Measurements from ENCODE around the gene NMB. TPM values are rescaled to one million over a fixed set of nuclear protein-coding genes. Genes with fewer than 3 reads are reported as not detected.

NMB gene
- total and polyA plus RNA-seq, 7 donors: 0.69 to 8.9 (median 7.9) TPM

DNA sequence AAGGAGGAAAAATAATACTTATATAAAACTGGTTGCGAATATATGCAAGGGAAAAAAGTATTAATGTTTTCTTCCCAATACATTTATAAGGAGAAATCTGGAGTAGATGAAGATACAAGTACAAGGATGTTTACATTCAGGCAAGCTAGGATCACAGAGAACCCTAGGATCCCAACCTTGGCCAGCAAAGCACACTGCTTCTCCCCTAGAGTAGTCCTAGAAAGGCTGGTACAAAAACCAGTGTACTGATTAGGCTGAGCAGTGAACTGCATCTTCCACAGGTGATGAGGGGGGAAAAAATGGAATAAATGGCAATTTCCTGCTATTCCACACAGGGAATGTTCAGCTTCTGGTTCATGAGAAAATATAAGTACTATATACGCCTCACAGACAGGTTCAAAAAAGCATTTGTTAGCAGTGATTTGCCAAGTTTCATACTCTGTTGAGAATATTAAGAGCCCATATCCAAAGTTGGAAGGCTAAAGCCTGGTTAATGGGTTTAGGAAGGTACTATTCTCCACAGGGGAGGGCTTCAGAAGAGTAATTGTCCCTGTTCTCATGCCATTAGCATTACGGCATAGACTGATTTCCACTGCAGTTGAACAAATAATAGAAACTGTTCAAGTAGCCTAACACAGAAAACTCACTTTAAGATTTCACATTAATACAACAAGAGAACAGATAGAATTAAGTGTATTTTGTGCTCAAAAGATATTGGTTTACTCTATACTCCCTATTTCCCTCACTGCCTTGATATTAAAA lies 10.4 kb upstream of the NMB start:
- Histone ChIP-seq H3K4me1 (no peaks in the 10 kb centered on the region), H3K4me3 (no peak overlapping the region), H3K36me3 (peaks cover 0 to 61% (median 10%) of the 10 kb centered on the region in 4 donors), H3K9me3 (no peaks in the 10 kb centered on the region), H3K27ac (no peak overlapping the region), H3K27me3 (no peaks in the 10 kb centered on the region)
- DNase-seq: no peak
- intact Hi-C loops (cut with DNase I): no loop called here
- 99% methylated on average over 3 of the region's 3 CpGs for WGBS, 2 donors
- no peak for TF ChIP-seq POLR2A (IDR thresholded peaks at IDR 0.05)
- no peak for TF ChIP-seq EP300 (IDR thresholded peaks at IDR 0.05)
- TF ChIP-seq, protein P1, sequence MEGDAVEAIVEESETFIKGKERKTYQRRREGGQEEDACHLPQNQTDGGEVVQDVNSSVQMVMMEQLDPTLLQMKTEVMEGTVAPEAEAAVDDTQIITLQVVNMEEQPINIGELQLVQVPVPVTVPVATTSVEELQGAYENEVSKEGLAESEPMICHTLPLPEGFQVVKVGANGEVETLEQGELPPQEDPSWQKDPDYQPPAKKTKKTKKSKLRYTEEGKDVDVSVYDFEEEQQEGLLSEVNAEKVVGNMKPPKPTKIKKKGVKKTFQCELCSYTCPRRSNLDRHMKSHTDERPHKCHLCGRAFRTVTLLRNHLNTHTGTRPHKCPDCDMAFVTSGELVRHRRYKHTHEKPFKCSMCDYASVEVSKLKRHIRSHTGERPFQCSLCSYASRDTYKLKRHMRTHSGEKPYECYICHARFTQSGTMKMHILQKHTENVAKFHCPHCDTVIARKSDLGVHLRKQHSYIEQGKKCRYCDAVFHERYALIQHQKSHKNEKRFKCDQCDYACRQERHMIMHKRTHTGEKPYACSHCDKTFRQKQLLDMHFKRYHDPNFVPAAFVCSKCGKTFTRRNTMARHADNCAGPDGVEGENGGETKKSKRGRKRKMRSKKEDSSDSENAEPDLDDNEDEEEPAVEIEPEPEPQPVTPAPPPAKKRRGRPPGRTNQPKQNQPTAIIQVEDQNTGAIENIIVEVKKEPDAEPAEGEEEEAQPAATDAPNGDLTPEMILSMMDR (IDR thresholded peaks at IDR 0.05): no peak
- TF ChIP-seq POLR2AphosphoS5 (IDR thresholded peaks at IDR 0.05): no peak

GRCh38 chr15:84666373-84666772 lies 8.4 kb upstream of the NMB start:
- Histone ChIP-seq H3K27ac (no peak overlapping the region), H3K27me3 (no peaks in the 10 kb centered on the region), H3K4me3 (no peak overlapping the region), H3K4me1 (no peaks in the 10 kb centered on the region), H3K9me3 (no peaks in the 10 kb centered on the region), H3K36me3 (peaks cover 0 to 60% (median 10%) of the 10 kb centered on the region in 4 donors)
- intact Hi-C loops (cut with DNase I): no loop called here
- 77 to 79% methylated on average over 2 of the region's 2 CpGs for WGBS, 2 donors
- DNase-seq: no peak
- TF ChIP-seq EP300 (IDR thresholded peaks at IDR 0.05) (no peak), POLR2AphosphoS5 (IDR thresholded peaks at IDR 0.05) (no peak), POLR2A (IDR thresholded peaks at IDR 0.05) (no peak)
- TF ChIP-seq, protein P1 (IDR thresholded peaks at IDR 0.05): no peak

- intact Hi-C loops (cut with DNase I): no loop called here
- H3K9me3 ChIP-seq: no peaks in the 10 kb centered on the region
- no peak for DNase-seq
- H3K27me3 ChIP-seq: no peaks in the 10 kb centered on the region
- TF ChIP-seq POLR2AphosphoS5 (IDR thresholded peaks at IDR 0.05): no peak
- H3K36me3 ChIP-seq: peaks cover 0 to 15% (median 3%) of the 10 kb centered on the region in 4 donors
- no peak overlapping the region for H3K27ac ChIP-seq
- H3K4me1 ChIP-seq: peaks cover 0 to 20% (median 10%) of the 10 kb centered on the region in 4 donors
- H3K4me3 ChIP-seq: no peak overlapping the region
- 96% methylated on average over 10 of the region's 10 CpGs for WGBS, 2 donors
Measured at GRCh38 chr15:84661001-84661400, 3.0 kb upstream of the NMB start.

DNA sequence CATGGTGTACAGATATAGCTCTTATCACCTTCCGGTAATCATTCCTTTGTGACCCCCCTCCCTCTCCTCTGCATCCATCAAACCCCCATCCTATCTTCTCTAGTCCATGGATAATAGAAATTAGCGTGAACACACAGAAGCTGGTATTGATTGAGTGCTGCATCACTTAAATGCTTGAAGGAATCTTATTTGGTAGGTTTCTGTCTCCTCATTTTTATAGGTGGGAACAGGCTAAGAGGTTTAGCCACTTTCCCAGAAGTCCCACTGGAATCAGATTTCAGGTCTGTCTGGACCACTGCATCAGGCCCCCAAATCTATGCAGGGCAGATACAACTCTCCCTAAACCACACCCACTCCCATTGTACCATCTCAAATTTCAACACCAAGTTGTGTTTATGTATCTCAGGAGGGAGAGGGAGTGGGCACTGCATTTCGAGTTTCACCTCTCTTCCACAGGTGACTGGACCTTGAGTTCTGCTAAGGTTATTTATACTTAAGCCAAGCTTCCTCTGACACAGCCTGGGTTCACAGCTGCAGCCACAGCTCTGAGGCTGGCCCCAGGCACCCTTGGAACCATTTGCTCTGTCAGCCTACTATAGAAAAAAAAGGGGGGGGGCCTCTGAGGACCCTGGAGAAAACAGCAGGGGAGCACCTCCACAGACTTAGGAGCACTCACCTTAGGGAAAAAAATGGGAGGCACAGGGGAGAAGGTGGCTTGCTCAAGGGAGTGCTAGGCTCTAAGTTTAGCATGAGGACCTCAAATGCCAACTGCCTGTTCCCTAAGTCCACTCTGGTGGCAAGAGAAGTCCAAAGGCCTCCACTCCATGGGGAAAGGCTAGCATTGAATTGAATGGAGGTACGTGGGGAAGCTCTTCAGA lies 2.1 kb upstream of the NMB start:
- no peak for DNase-seq
- WGBS, 2 donors: 84% methylated on average over 4 of the region's 4 CpGs
- TF ChIP-seq POLR2AphosphoS5 (IDR thresholded peaks at IDR 0.05) (no peak), POLR2A (IDR thresholded peaks at IDR 0.05) (no peak), EP300 (IDR thresholded peaks at IDR 0.05) (no peak)
- TF ChIP-seq, protein P1 (IDR thresholded peaks at IDR 0.05): no peak
- Histone ChIP-seq H3K27me3 (no peaks in the 10 kb centered on the region), H3K36me3 (peaks cover 0 to 7% (median 0%) of the 10 kb centered on the region in 4 donors), H3K4me3 (no peak overlapping the region), H3K9me3 (no peaks in the 10 kb centered on the region), H3K27ac (no peak overlapping the region), H3K4me1 (peaks cover 0 to 24% (median 12%) of the 10 kb centered on the region in 4 donors)
- intact Hi-C loops (cut with DNase I): loop anchor here (2.0 to 5.0 kb wide), 4 partner anchors 42 to 267 kb away; no protein-coding TSS in a partner anchor

All from sigmoid colon (tissue), 7 donors.